Fibroblast of villous mesenchyme (primary cell): ENCODE measurements around the gene ADGRA1. TPM values are rescaled to one million over a fixed set of nuclear protein-coding genes. Genes with fewer than 3 reads are reported as not detected.

Source experiments
- DNase-seq: peaks from one replicate; pipeline ENCODE4 v3.0.0-alpha.2; 2010; ENCODE audit warnings: low read depth
- H3K4me3 ChIP-seq: 2 replicates; pipeline ENCODE4 v1.5.1; 2011; ENCODE audit warnings: low read depth, mild to moderate bottlenecking, low read length
- total RNA-seq: library from RNA; depleted of rRNA; stranded (reverse); fragments of >200 nt; gene quantifications from 2 replicates; pipeline ENCODE4 v1.2.3, GENCODE V29; 2012
- TF ChIP-seq, protein P1 (sequence below): IDR thresholded peaks from 2 replicates; pipeline ENCODE4 v1.5.1; 2012; ENCODE audit warnings: low read depth, mild to moderate bottlenecking, low read length; ENCODE audit not compliant: insufficient read depth

ADGRA1 gene
- total RNA-seq, 1 donor, result not detected

GRCh38 chr10:133103311-133103910, 15.7 kb downstream of the ADGRA1 start:
- TF ChIP-seq, protein P1, sequence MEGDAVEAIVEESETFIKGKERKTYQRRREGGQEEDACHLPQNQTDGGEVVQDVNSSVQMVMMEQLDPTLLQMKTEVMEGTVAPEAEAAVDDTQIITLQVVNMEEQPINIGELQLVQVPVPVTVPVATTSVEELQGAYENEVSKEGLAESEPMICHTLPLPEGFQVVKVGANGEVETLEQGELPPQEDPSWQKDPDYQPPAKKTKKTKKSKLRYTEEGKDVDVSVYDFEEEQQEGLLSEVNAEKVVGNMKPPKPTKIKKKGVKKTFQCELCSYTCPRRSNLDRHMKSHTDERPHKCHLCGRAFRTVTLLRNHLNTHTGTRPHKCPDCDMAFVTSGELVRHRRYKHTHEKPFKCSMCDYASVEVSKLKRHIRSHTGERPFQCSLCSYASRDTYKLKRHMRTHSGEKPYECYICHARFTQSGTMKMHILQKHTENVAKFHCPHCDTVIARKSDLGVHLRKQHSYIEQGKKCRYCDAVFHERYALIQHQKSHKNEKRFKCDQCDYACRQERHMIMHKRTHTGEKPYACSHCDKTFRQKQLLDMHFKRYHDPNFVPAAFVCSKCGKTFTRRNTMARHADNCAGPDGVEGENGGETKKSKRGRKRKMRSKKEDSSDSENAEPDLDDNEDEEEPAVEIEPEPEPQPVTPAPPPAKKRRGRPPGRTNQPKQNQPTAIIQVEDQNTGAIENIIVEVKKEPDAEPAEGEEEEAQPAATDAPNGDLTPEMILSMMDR, result no peak
- no peak overlapping the region for H3K4me3 ChIP-seq
- no peak for DNase-seq

DNA sequence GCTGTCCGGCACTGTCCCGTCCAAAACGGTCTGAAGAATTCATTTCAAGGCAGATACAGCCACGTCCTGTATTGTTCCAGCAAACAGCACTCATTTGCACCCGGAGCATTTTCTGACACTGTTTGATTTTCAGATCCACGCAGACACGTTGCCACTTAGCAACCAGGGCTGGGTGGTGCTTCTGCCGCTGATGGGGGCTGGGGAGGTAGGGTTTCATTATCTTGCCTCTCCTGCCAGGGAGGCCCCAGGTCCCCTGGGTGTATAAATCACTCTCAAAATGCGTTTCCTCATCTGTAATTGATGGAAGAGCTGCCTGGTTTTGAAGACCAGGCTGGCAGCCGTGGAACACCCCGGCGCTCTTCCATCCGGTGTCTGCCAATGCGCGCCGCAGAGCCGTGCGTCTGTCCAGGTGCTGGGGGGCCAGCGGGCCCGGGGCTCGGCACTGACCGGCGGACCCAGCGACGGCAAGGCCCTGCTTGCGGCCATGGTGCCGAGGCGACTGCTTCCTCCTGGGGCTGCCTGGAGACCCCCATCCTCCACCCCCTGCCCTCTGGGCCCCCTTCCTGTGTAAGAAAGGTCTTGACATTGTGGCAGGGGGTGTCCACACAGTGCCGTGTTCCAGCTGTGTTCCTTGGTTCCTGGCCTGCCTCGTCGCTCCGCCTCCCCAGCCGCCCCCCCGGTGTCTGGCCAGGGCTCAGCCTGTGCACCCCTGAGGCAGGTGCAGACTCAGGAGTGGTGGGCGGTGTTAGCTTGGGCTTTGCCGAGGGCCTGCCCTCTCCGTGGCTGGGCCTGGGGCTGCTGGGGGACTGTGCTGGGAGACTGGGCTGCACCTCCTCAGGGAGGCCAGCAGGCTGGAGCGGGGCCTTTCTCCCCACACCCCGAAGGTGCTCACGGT, 16.6 kb downstream of the ADGRA1 start:
- DNase-seq, result no peak
- TF ChIP-seq, protein P1, result no peak

GRCh38 chr10:133104963-133105640, 17.4 kb downstream of the ADGRA1 start:
- TF ChIP-seq, protein P1, result no peak
- no peak overlapping the region for H3K4me3 ChIP-seq
- DNase-seq, result no peak

More for the DNA sequence above, 16.6 kb downstream of the ADGRA1 start:
- no peak overlapping the region for H3K4me3 ChIP-seq

DNA sequence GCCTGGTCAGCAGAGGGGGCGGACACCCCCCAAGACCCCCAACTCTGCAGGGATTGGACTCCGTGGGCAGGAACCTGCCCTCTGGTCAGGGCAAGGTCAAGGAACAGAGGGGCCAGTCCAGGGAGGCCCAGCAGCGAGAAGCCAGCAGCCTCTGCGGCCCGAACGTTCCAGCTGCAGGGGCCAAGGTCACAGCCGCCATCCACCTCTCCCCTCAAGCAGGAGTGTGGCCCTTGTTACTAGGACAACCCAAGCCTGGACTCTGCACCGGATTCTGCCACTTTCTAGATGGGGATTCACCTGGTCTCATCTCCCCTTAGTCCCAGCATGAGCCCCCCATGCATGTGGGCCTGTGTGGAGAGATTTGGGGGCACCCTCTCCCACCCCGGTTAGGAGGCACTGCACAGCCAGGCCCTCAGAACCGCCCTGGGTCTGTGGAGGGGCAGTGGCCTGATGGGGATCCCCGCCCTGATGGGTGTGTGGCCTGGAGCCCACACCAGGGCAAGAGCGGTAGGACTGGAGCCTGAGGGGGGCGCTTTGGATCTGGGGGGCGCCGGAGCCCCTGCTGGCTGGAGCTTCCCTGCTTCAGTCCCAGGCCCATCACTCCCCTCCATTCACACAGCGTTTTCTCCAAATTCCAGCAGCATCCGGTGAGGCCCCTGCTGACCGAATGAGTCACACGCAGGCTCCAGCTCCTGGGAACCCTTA, 18.1 kb downstream of the ADGRA1 start:
- no peak overlapping the region for H3K4me3 ChIP-seq
- no peak for DNase-seq
- TF ChIP-seq, protein P1, result no peak

GRCh38 chr10:133106516-133106915, 18.8 kb downstream of the ADGRA1 start:
- TF ChIP-seq, protein P1, result no peak
- DNase-seq, result no peak
- H3K4me3 ChIP-seq, result no peak overlapping the region

DNA sequence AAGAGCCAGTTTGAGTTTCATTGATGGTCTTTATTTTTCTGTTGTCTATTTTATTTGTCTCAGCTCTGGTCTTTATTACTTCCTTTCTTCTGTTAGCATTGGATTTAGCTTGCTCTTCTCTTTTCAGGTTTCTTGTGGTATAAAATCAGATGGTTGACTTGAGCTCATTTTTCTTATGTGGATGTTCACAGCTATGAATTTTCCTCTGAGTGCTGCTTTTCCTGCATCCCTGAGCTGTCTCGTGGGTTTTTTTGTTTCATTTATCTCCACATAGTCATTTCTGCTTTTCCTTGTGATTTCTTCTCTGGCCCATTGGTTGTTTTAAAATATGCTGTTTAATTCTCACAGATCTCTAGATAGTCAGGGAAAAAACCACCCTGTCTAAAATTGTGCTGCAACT, 19.7 kb downstream of the ADGRA1 start:
- no peak for DNase-seq
- TF ChIP-seq, protein P1, result no peak
- no peak overlapping the region for H3K4me3 ChIP-seq
